IMR-90 (cell line): ENCODE measurements around the gene HS3ST5. TPM values are rescaled to one million over a fixed set of nuclear protein-coding genes. Genes with fewer than 3 reads are reported as not detected.

ENCODE experiments used
- ATAC-seq: fragments of 200-7000 bp; cut with Tn5 transposase; 2 replicates; pipeline ENCODE4 v1.9.1; 2020; ENCODE audit warnings: low read depth, mild to moderate bottlenecking, moderate library complexity
- Bru-seq: library from RNA; stranded (reverse); fragments of 400-500 nt; gene quantifications from one replicate; lab custom pipeline; 2021; lab: Mats Ljungman, UMichigan
- BruChase-seq, 2 experiments: library from RNA; stranded (reverse); fragments of 400-500 nt; gene quantifications; one replicate each; lab custom pipeline; 2021; lab: Mats Ljungman, UMichigan
- BruUV-seq: library from RNA; stranded (reverse); fragments of 400-500 nt; replicated peaks from 2 replicates; lab custom pipeline; 2021; lab: Mats Ljungman, UMichigan
- CTCF ChIA-PET: fragments of 300-600 bp; formaldehyde crosslinking; extraction: SDS; loops from one replicate; lab custom pipeline; 2021; ENCODE audit warnings: antibody characterized with exemption; lab: Yijun Ruan, JAX
- POLR2A ChIA-PET: fragments of 300-600 bp; sonication (Branson Sonifier 250); formaldehyde crosslinking; loops from one replicate; lab custom pipeline; 2022; ENCODE audit warnings: antibody characterized with exemption; ENCODE audit not compliant: unreplicated experiment; lab: Charles Lee
- DNase-seq: peaks from one replicate; pipeline ENCODE4 v3.0.0; 2013
- H2AFZ ChIP-seq: replicated peaks from 2 replicates; pipeline ENCODE3; 2013; ENCODE audit warnings: low read length, mild to moderate bottlenecking; ENCODE audit not compliant: poor library complexity
- H2AK5ac ChIP-seq: 2 replicates; pipeline ENCODE4 v1.6.1; 2013; ENCODE audit warnings: low read depth, low read length, inconsistent platforms
- H2AK9ac ChIP-seq: replicated peaks from 2 replicates; pipeline ENCODE3; 2013; ENCODE audit warnings: mild to moderate bottlenecking, low read depth, low read length, moderate library complexity; ENCODE audit not compliant: poor library complexity
- H2BK120ac ChIP-seq: 2 replicates; pipeline ENCODE4 v1.6.1; 2013; ENCODE audit warnings: low read depth, low read length, inconsistent platforms
- H2BK15ac ChIP-seq: 3 replicates; pipeline ENCODE4 v1.6.1; 2013; ENCODE audit warnings: low read depth, low read length, inconsistent platforms
- H2BK20ac ChIP-seq: 2 replicates; pipeline ENCODE4 v1.6.1; 2013; ENCODE audit warnings: low read depth, mild to moderate bottlenecking, inconsistent platforms, low read length, moderate library complexity
- H2BK5ac ChIP-seq: 2 replicates; pipeline ENCODE4 v1.6.1; 2013; ENCODE audit warnings: mild to moderate bottlenecking, low read depth, low read length, inconsistent platforms; ENCODE audit not compliant: poor library complexity, severe bottlenecking
- H3K14ac ChIP-seq: replicated peaks from 2 replicates; pipeline ENCODE4 v1.6.1; 2013; ENCODE audit warnings: low read depth, low read length, inconsistent platforms
- H3K18ac ChIP-seq: 2 replicates; pipeline ENCODE4 v1.6.1; 2013; ENCODE audit warnings: low read depth, low read length, control low read depth
- H3K23ac ChIP-seq: 2 replicates; pipeline ENCODE4 v1.6.1; 2013; ENCODE audit warnings: low read depth, low read length, inconsistent platforms
- H3K27ac ChIP-seq: 2 replicates; pipeline ENCODE4 v1.5.1; 2013; ENCODE audit warnings: mild to moderate bottlenecking, control low read depth, low read length; ENCODE audit not compliant: insufficient read depth
- H3K27me3 ChIP-seq: 2 replicates; pipeline ENCODE4 v1.6.1; 2013; ENCODE audit warnings: low read length; ENCODE audit not compliant: control insufficient read depth, insufficient read depth
- H3K36me3 ChIP-seq: 2 replicates; pipeline ENCODE4 v1.6.1; 2013; ENCODE audit warnings: low read length, mixed read lengths; ENCODE audit not compliant: control insufficient read depth, insufficient read depth
- H3K4ac ChIP-seq: 2 replicates; pipeline ENCODE4 v1.6.1; 2013; ENCODE audit warnings: low read depth, low read length, inconsistent platforms
- H3K4me1 ChIP-seq: 2 replicates; pipeline ENCODE4 v1.6.1; 2013; ENCODE audit warnings: low read length, mixed read lengths; ENCODE audit not compliant: control insufficient read depth, insufficient read depth
- H3K4me2 ChIP-seq: 2 replicates; pipeline ENCODE4 v1.6.1; 2013; ENCODE audit warnings: low read depth, mild to moderate bottlenecking, control low read depth, low read length, moderate library complexity
- H3K4me3 ChIP-seq: 2 replicates; pipeline ENCODE4 v1.5.1; 2013; ENCODE audit warnings: low read depth, mild to moderate bottlenecking, control low read depth, low read length, moderate library complexity; ENCODE audit not compliant: insufficient read depth
- H3K56ac ChIP-seq: 2 replicates; pipeline ENCODE4 v1.6.1; 2013; ENCODE audit warnings: low read length, inconsistent platforms; ENCODE audit not compliant: insufficient read depth; ENCODE audit errors: extremely low read depth
- H3K79me1 ChIP-seq, 2 experiments: 2 replicates each; pipeline ENCODE4 v1.6.1; 2013; ENCODE audit warnings: low read length in 2 of 2, inconsistent platforms in 1 of 2, low read depth in 1 of 2
- H3K9ac ChIP-seq: 2 replicates; pipeline ENCODE4 v1.6.1; 2013; ENCODE audit warnings: low read depth, low read length, control low read depth
- H3K9me1 ChIP-seq: 2 replicates; pipeline ENCODE4 v1.6.1; 2013; ENCODE audit warnings: low read length, inconsistent platforms; ENCODE audit not compliant: insufficient read depth
- H3K9me3 ChIP-seq: 2 replicates; pipeline ENCODE4 v1.6.1; 2013; ENCODE audit warnings: low read length; ENCODE audit not compliant: control insufficient read depth, insufficient read depth
- H4K20me1 ChIP-seq: 2 replicates; pipeline ENCODE4 v1.6.1; 2013; ENCODE audit warnings: low read length, inconsistent platforms; ENCODE audit not compliant: insufficient read depth
- H4K5ac ChIP-seq: 2 replicates; pipeline ENCODE4 v1.6.1; 2013; ENCODE audit warnings: mild to moderate bottlenecking, low read depth, low read length, control low read depth
- H4K8ac ChIP-seq, 2 experiments: 2 replicates each; pipeline ENCODE4 v1.6.1; 2013; ENCODE audit warnings: low read depth in 2 of 2, low read length in 2 of 2, control low read depth in 1 of 2, inconsistent platforms in 1 of 2
- H4K91ac ChIP-seq: 2 replicates; pipeline ENCODE4 v1.6.1; 2013; ENCODE audit warnings: low read depth, low read length, inconsistent platforms; ENCODE audit not compliant: insufficient read depth
- CHD1 ChIP-seq: IDR thresholded peaks from 2 replicates; pipeline ENCODE4 v1.6.1; 2012; ENCODE audit warnings: low read depth, low read length, improper control_type of control experiment
- ELK1 ChIP-seq: fragments of 150-350 bp; IDR thresholded peaks from 2 replicates; pipeline ENCODE4 v1.6.1; 2016; ENCODE audit warnings: low read depth, mild to moderate bottlenecking, low read length, moderate library complexity, borderline replicate concordance
- MAFK ChIP-seq: IDR thresholded peaks from 2 replicates; pipeline ENCODE4 v1.6.1; 2012; ENCODE audit warnings: low read depth, low read length, improper control_type of control experiment
- MAZ ChIP-seq: IDR thresholded peaks from 2 replicates; pipeline ENCODE4 v1.6.1; 2012; ENCODE audit warnings: low read depth, mild to moderate bottlenecking, low read length, improper control_type of control experiment, moderate library complexity, borderline replicate concordance
- NFE2L2 ChIP-seq: fragments of 150-350 bp; IDR thresholded peaks from 2 replicates; pipeline ENCODE4 v1.6.1; 2016; ENCODE audit warnings: low read depth, mild to moderate bottlenecking, low read length
- RAD21 ChIP-seq: IDR thresholded peaks from 2 replicates; pipeline ENCODE4 v1.6.1; 2012; ENCODE audit warnings: low read length, improper control_type of control experiment
- WGBS, 2 experiments: methylation state at CpG; one replicate each; pipeline versions ENCODE4 v1.1.5 to v1.1.7; 2013; ENCODE audit warnings: missing lambda C conversion rate in 2 of 2; ENCODE audit not compliant: insufficient read length in 1 of 2; ENCODE audit errors: extremely low coverage in 2 of 2; 5-methylcytosine and 5-hydroxymethylcytosine counted together
- dilution Hi-C: fragments of 300-500 bp; cut with HindIII; formaldehyde crosslinking; loops from one replicate; pipeline ENCODE4 v1.14.3; 2018; ENCODE audit warnings: low sequenced_read_pairs; ENCODE audit not compliant: unreplicated experiment
- in situ Hi-C: fragments of 300-500 bp; cut with MboI; formaldehyde crosslinking; loops from 3 replicates; pipeline ENCODE4 v1.14.3; 2019; ENCODE audit warnings: low sequenced_read_pairs, inconsistent platforms, mixed read lengths
- intact Hi-C: fragments of 100-400 bp; cut with micrococcal nuclease; formaldehyde crosslinking; loops from 2 replicates; pipeline ENCODE4 v1.10.0; 2022
- long read RNA-seq: library from polyadenylated mRNA; unstranded; transcript quantifications from one replicate; pipeline ENCODE4 v2.0.0, GENCODE V29; 2021; ENCODE audit not compliant: unreplicated experiment
- polyA plus RNA-seq, 3 experiments: library from polyadenylated mRNA; depleted of rRNA; stranded (reverse); fragments of >200 nt; gene quantifications; 2 replicates each; pipeline ENCODE4 v1.2.3, GENCODE V29; 2012; ENCODE audit warnings: low replicate concordance in 1 of 3
- total RNA-seq: library from RNA; depleted of rRNA; stranded (reverse); fragments of >200 nt; gene quantifications from 2 replicates; pipeline ENCODE4 v1.2.3, GENCODE V29; 2012; rRNA removed
- TF ChIP-seq, protein P1 (sequence below): conservative IDR thresholded peaks from 2 replicates; pipeline ENCODE4 v1.5.1; 2012; ENCODE audit warnings: mild to moderate bottlenecking, low read depth, low read length, improper control_type of control experiment

HS3ST5 gene, protein sequence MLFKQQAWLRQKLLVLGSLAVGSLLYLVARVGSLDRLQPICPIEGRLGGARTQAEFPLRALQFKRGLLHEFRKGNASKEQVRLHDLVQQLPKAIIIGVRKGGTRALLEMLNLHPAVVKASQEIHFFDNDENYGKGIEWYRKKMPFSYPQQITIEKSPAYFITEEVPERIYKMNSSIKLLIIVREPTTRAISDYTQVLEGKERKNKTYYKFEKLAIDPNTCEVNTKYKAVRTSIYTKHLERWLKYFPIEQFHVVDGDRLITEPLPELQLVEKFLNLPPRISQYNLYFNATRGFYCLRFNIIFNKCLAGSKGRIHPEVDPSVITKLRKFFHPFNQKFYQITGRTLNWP
- not detected in 2 replicates for total RNA-seq
- not detected in 2 replicates for polyA plus RNA-seq (2012; rRNA removed)
- polyA plus RNA-seq (2012; cell fraction: cytosol; rRNA removed): 0.01 TPM in 2 replicates
- polyA plus RNA-seq (2012; cell fraction: nucleus; rRNA removed; ENCODE audit: low replicate concordance): 0.02 and 0.03 TPM in 2 replicates
- percentile 24 among the genes with signal in this experiment for Bru-seq, nascent RNA
- BruChase-seq, experiment 1, labeled RNA remaining after a 6-hour chase: percentile 14 among the genes with signal in this experiment
- percentile 23 among the genes with signal in this experiment for BruChase-seq, experiment 2, labeled RNA remaining after a 2-hour chase
- long read RNA-seq, partial matches to known transcripts: 1 of 1 reads
- long read RNA-seq, other reads (novel, unspliced or antisense): 0 of 1 reads

- Histone ChIP-seq H2AFZ (peak within 1 kb of the TSS; percentile 89), H3K14ac (no peak within 1 kb of the TSS), H3K4me3 (peak within 1 kb of the TSS; percentile 61), H4K20me1 (no peaks in the 10 kb centered on the region), H3K9me3 (no peaks in the 10 kb centered on the region), H3K18ac (no peak within 1 kb of the TSS), H3K23ac (no peak within 1 kb of the TSS), H4K5ac (no peak within 1 kb of the TSS), H4K8ac (no peak within 1 kb of the TSS), H3K79me1 (no peaks in the 10 kb centered on the region), H3K4ac (no peak within 1 kb of the TSS), H3K9me1 (no peaks in the 10 kb centered on the region), H2BK5ac (no peak within 1 kb of the TSS), H2AK9ac (peak within 1 kb of the TSS; percentile 65), H2AK5ac (no peak within 1 kb of the TSS), H3K4me1 (no peaks in the 10 kb centered on the region; the same call in 1 of the 2 replicates), H2BK120ac (no peak within 1 kb of the TSS), H2BK15ac (no peak within 1 kb of the TSS), H3K56ac (no peak within 1 kb of the TSS), H3K9ac (no peak within 1 kb of the TSS; the same call in 1 of the 2 replicates), H2BK20ac (no peak within 1 kb of the TSS; the same call in 1 of the 2 replicates), H3K27ac (no peak within 1 kb of the TSS), H4K91ac (no peak within 1 kb of the TSS), H3K36me3 (no peaks in the 10 kb centered on the region), H3K27me3 (peaks cover 27% of the 10 kb centered on the region), H3K4me2 (peak within 1 kb of the TSS; percentile 93)
- no TSS peak for BruUV-seq
- CTCF ChIA-PET: interaction anchor here (0.8 to 1.8 kb wide), 4 partner anchors 20 to 364 kb away, joined by 3 to 5 read pairs (median 4); no protein-coding TSS in a partner anchor
- DNase-seq (peak; percentile 8), ATAC-seq (peak; percentile 77)
- TF ChIP-seq CHD1: no peak
- peak; percentile 46 for TF ChIP-seq RAD21
- no peak for TF ChIP-seq MAFK
- TF ChIP-seq ELK1: no peak
- TF ChIP-seq NFE2L2: no peak
- TF ChIP-seq, protein P1, sequence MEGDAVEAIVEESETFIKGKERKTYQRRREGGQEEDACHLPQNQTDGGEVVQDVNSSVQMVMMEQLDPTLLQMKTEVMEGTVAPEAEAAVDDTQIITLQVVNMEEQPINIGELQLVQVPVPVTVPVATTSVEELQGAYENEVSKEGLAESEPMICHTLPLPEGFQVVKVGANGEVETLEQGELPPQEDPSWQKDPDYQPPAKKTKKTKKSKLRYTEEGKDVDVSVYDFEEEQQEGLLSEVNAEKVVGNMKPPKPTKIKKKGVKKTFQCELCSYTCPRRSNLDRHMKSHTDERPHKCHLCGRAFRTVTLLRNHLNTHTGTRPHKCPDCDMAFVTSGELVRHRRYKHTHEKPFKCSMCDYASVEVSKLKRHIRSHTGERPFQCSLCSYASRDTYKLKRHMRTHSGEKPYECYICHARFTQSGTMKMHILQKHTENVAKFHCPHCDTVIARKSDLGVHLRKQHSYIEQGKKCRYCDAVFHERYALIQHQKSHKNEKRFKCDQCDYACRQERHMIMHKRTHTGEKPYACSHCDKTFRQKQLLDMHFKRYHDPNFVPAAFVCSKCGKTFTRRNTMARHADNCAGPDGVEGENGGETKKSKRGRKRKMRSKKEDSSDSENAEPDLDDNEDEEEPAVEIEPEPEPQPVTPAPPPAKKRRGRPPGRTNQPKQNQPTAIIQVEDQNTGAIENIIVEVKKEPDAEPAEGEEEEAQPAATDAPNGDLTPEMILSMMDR: peak; percentile 35
- no peak for TF ChIP-seq MAZ
- in situ Hi-C loops (no loop called here), dilution Hi-C loops (no loop called here), intact Hi-C loops (loop anchor here (5.0 to 10.0 kb wide), 2 partner anchors 348 to 404 kb away; no protein-coding TSS in a partner anchor)
- 1% methylated on average over 22 of the region's 73 CpGs; no CpG with 5 or more reads in 1 of the 2 experiments for WGBS, 2 experiments
- POLR2A ChIA-PET: no interaction called here
Measured at GRCh38 chr6:114342826-114343781, at the start of gene HS3ST5. Gene HS3ST5, minus strand, starts transcription at chr6:114343023. Its CDS starts 280,178 bp downstream, at chr6:114062845.
